H9 (cell line): ENCODE results near the gene SCIN. TPM values are rescaled to one million over a fixed set of nuclear protein-coding genes. Genes with fewer than 3 reads are reported as not detected.

Experiments used
- DNase-seq: peaks from one replicate; pipeline ENCODE4 v3.0.0-alpha.2; 2017
- H2AFZ ChIP-seq: one replicate; pipeline ENCODE4 v1.6.1; 2013; ENCODE audit warnings: mild to moderate bottlenecking, low read length, control low read depth, moderate library complexity
- H2AK5ac ChIP-seq: 2 replicates; pipeline ENCODE4 v1.6.1; 2013; ENCODE audit warnings: low read length, control low read depth, mixed read lengths; ENCODE audit not compliant: insufficient read length
- H2BK120ac ChIP-seq: one replicate; pipeline ENCODE4 v1.6.1; 2013; ENCODE audit warnings: low read depth, mild to moderate bottlenecking, low read length, control low read depth, inconsistent platforms; ENCODE audit not compliant: poor library complexity, severe bottlenecking
- H2BK12ac ChIP-seq: 2 replicates; pipeline ENCODE4 v1.6.1; 2013; ENCODE audit warnings: low read length, control low read depth, mixed read lengths, low read depth; ENCODE audit not compliant: insufficient read length
- H2BK15ac ChIP-seq: 2 replicates; pipeline ENCODE4 v1.6.1; 2013; ENCODE audit warnings: low read depth, low read length, control low read depth
- H2BK20ac ChIP-seq: one replicate; pipeline ENCODE4 v1.6.1; 2013; ENCODE audit warnings: low read depth, mild to moderate bottlenecking, low read length, control low read depth, inconsistent platforms; ENCODE audit not compliant: poor library complexity, severe bottlenecking
- H2BK5ac ChIP-seq: 2 replicates; pipeline ENCODE4 v1.6.1; 2013; ENCODE audit warnings: low read length, control low read depth, mixed read lengths; ENCODE audit not compliant: insufficient read length
- H3K14ac ChIP-seq: 2 replicates; pipeline ENCODE4 v1.6.1; 2013; ENCODE audit warnings: low read length, control low read depth; ENCODE audit not compliant: insufficient read depth
- H3K18ac ChIP-seq: 2 replicates; pipeline ENCODE4 v1.6.1; 2013; ENCODE audit warnings: low read depth, mild to moderate bottlenecking, mixed read lengths, low read length, control low read depth; ENCODE audit not compliant: insufficient read length
- H3K23ac ChIP-seq: 2 replicates; pipeline ENCODE4 v1.6.1; 2013; ENCODE audit warnings: low read length, control low read depth, mixed read lengths, low read depth; ENCODE audit not compliant: insufficient read length
- H3K23me2 ChIP-seq: 2 replicates; pipeline ENCODE4 v1.6.1; 2013; ENCODE audit warnings: low read depth, mild to moderate bottlenecking, mixed read lengths, low read length, control low read depth; ENCODE audit not compliant: insufficient read length, poor library complexity, severe bottlenecking
- H3K27ac ChIP-seq: 2 replicates; pipeline ENCODE4 v1.5.1; 2013; ENCODE audit warnings: low read length, control low read depth, mixed read lengths, low read depth; ENCODE audit not compliant: insufficient read length
- H3K27me3 ChIP-seq: 2 replicates; pipeline ENCODE4 v1.6.1; 2013; ENCODE audit warnings: low read length, control low read depth, inconsistent platforms; ENCODE audit not compliant: insufficient read depth
- H3K4ac ChIP-seq: 2 replicates; pipeline ENCODE4 v1.6.1; 2013; ENCODE audit warnings: low read depth, mild to moderate bottlenecking, control low read depth, inconsistent platforms, low read length, moderate library complexity
- H3K4me1 ChIP-seq: 2 replicates; pipeline ENCODE4 v1.6.1; 2013; ENCODE audit warnings: low read length, control low read depth, inconsistent platforms; ENCODE audit not compliant: insufficient read depth
- H3K4me2 ChIP-seq: 2 replicates; pipeline ENCODE4 v1.6.1; 2013; ENCODE audit warnings: low read length, control low read depth, mixed read lengths; ENCODE audit not compliant: insufficient read length, insufficient read depth
- H3K56ac ChIP-seq: 2 replicates; pipeline ENCODE4 v1.6.1; 2013; ENCODE audit warnings: low read depth, mild to moderate bottlenecking, mixed read lengths, low read length, control low read depth; ENCODE audit not compliant: insufficient read length
- H3K79me1 ChIP-seq: 2 replicates; pipeline ENCODE4 v1.6.1; 2013; ENCODE audit warnings: low read depth, mild to moderate bottlenecking, moderate library complexity, low read length, control low read depth, inconsistent platforms; ENCODE audit not compliant: insufficient read depth, poor library complexity, severe bottlenecking
- H3K79me2 ChIP-seq: 2 replicates; pipeline ENCODE4 v1.6.1; 2013; ENCODE audit warnings: low read length, control low read depth, inconsistent platforms; ENCODE audit not compliant: insufficient read depth
- H3K9ac ChIP-seq: 2 replicates; pipeline ENCODE4 v1.6.1; 2013; ENCODE audit warnings: low read length, control low read depth, mixed read lengths; ENCODE audit not compliant: insufficient read length; ENCODE audit errors: extremely low read depth
- H3K9me3 ChIP-seq: one replicate; pipeline ENCODE4 v1.6.1; 2013; ENCODE audit warnings: low read depth, low read length, inconsistent platforms; ENCODE audit not compliant: control insufficient read depth
- H3T11ph ChIP-seq: one replicate; pipeline ENCODE4 v1.6.1; 2013; ENCODE audit warnings: mild to moderate bottlenecking, low read length, control low read depth, inconsistent platforms
- H4K20me1 ChIP-seq: one replicate; pipeline ENCODE4 v1.6.1; 2013; ENCODE audit not compliant: control insufficient read depth, insufficient read length, insufficient read depth
- H4K5ac ChIP-seq: 2 replicates; pipeline ENCODE4 v1.6.1; 2013; ENCODE audit warnings: low read depth, mild to moderate bottlenecking, mixed read lengths, low read length, control low read depth; ENCODE audit not compliant: insufficient read length
- H4K8ac ChIP-seq: replicated peaks from 2 replicates; pipeline ENCODE4 v1.6.1; 2013; ENCODE audit warnings: low read length, control low read depth, mixed read lengths, low read depth; ENCODE audit not compliant: insufficient read length
- H4K91ac ChIP-seq: 2 replicates; pipeline ENCODE4 v1.6.1; 2013; ENCODE audit warnings: low read depth, mild to moderate bottlenecking, moderate library complexity, mixed read lengths, low read length, control low read depth; ENCODE audit not compliant: insufficient read length
- H3K27ac Mint-ChIP-seq, 3 experiments: 2 replicates in 2 of 3; 3 replicates in 1 of 3; pipeline ENCODE4 v1.8.0; 2020 to 2021; ENCODE audit warnings: mixed read lengths in 3 of 3, mild to moderate bottlenecking in 1 of 3, moderate library complexity in 1 of 3
- H3K27me3 Mint-ChIP-seq: 2 replicates; pipeline ENCODE4 v1.8.0; 2021; ENCODE audit warnings: low read depth, mild to moderate bottlenecking, moderate library complexity, mixed read lengths
- H3K36me3 Mint-ChIP-seq, 3 experiments: 2 replicates in 2 of 3; 3 replicates in 1 of 3; pipeline ENCODE4 v1.8.0; 2020 to 2021; ENCODE audit warnings: low read depth in 3 of 3, mixed read lengths in 3 of 3; ENCODE audit not compliant: insufficient read depth in 1 of 3
- H3K4me1 Mint-ChIP-seq, 2 experiments: 2 replicates each; pipeline ENCODE4 v1.8.0; 2020; ENCODE audit warnings: mixed read lengths in 2 of 2
- H3K4me3 Mint-ChIP-seq, 2 experiments: 2 replicates in 1 of 2; 3 replicates in 1 of 2; pipeline ENCODE4 v1.8.0; 2020 to 2021; ENCODE audit warnings: mild to moderate bottlenecking in 2 of 2, mixed read lengths in 2 of 2, moderate library complexity in 1 of 2
- H3K9me3 Mint-ChIP-seq, 2 experiments: 2 replicates in 1 of 2; 3 replicates in 1 of 2; pipeline ENCODE4 v1.8.0; 2020; ENCODE audit warnings: mild to moderate bottlenecking in 2 of 2, mixed read lengths in 2 of 2, moderate library complexity in 1 of 2
- CTCF ChIP-seq: fragments of 200-600 bp; sonication (generic); conservative IDR thresholded peaks from 3 replicates; pipeline ENCODE4 v1.8.0; 2021; ENCODE audit warnings: antibody characterized with exemption, mild to moderate bottlenecking
- WGBS: extraction: QIAGEN DNeasy Blood & Tissue Kit; methylation state at CpG from one replicate; pipeline ENCODE4 v1.1.7; 2013; ENCODE audit warnings: missing lambda C conversion rate, low lambda C conversion rate, mixed read lengths; ENCODE audit not compliant: insufficient read length; ENCODE audit errors: extremely low coverage; 5-methylcytosine and 5-hydroxymethylcytosine counted together
- total RNA-seq: library from RNA; stranded (reverse); gene quantifications from 2 replicates; pipeline ENCODE4 v1.2.1, GENCODE V29; 2021

The SCIN gene
- total RNA-seq, 1 experiment from 2014 or later: 0.44 TPM

DNA sequence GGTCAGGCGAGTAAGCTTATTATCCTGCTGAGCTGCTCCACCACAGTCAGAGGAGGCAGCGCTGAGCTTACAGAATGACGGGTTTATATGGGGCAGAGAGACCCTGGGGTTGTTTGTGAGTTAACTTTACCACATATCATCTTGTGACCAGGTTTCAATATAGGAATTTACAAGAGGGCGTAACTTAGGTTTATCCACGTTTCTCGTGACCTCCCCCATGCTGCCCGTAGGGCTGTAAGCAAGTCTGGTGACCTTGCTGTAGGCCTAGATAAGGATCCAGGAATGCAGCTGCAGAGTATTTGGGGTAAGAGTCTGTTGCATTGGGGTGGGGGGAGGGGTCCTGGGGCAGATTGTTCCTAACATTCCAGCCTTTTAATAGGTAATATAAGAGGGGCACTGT is 24.6 kb downstream of the SCIN start:
- H3T11ph ChIP-seq: no peak overlapping the region
- WGBS: no CpG with 5 or more reads among the region's 7 CpGs
- H3K4ac ChIP-seq: no peak overlapping the region
- H3K79me2 ChIP-seq: no peaks in the 10 kb centered on the region
- H3K27ac ChIP-seq: no peak overlapping the region
- no peak overlapping the region for H3K23ac ChIP-seq
- no peak overlapping the region for H4K5ac ChIP-seq
- Mint-ChIP-seq H3K36me3 (peaks cover 4 to 12% (median 6%) of the 10 kb centered on the region in 3 experiments; a peak in 5 of 7 replicates), H3K4me3 (no peak overlapping the region), H3K27ac (no peak overlapping the region), H3K9me3 (peaks cover 8 to 9% of the 10 kb centered on the region in 2 experiments; a peak in 4 of 5 replicates), H3K27me3 (no peaks in the 10 kb centered on the region), H3K4me1 (no peaks in the 10 kb centered on the region)
- H2BK120ac ChIP-seq: no peak overlapping the region
- H3K14ac ChIP-seq: no peak overlapping the region
- H2BK12ac ChIP-seq: no peak overlapping the region
- DNase-seq: no peak
- no peak overlapping the region for H4K8ac ChIP-seq
- H3K4me1 ChIP-seq: no peaks in the 10 kb centered on the region
- H2AFZ ChIP-seq: no peak overlapping the region
- H2BK5ac ChIP-seq: no peak overlapping the region
- H2BK20ac ChIP-seq: peak overlapping the region; percentile 6
- no peak for TF ChIP-seq CTCF
- no peak overlapping the region for H3K56ac ChIP-seq
- no peaks in the 10 kb centered on the region for H3K9me3 ChIP-seq
- no peak overlapping the region for H2BK15ac ChIP-seq
- H3K18ac ChIP-seq: no peak overlapping the region
- H4K91ac ChIP-seq: no peak overlapping the region
- H3K79me1 ChIP-seq: no peaks in the 10 kb centered on the region
- H4K20me1 ChIP-seq: no peaks in the 10 kb centered on the region
- no peak overlapping the region for H3K9ac ChIP-seq
- H3K27me3 ChIP-seq: no peaks in the 10 kb centered on the region
- H3K4me2 ChIP-seq: no peak overlapping the region
- peaks cover 4% of the 10 kb centered on the region for H3K23me2 ChIP-seq
- no peak overlapping the region for H2AK5ac ChIP-seq
